ENCODE data around the gene PRL.

Gene PRL

DNA sequence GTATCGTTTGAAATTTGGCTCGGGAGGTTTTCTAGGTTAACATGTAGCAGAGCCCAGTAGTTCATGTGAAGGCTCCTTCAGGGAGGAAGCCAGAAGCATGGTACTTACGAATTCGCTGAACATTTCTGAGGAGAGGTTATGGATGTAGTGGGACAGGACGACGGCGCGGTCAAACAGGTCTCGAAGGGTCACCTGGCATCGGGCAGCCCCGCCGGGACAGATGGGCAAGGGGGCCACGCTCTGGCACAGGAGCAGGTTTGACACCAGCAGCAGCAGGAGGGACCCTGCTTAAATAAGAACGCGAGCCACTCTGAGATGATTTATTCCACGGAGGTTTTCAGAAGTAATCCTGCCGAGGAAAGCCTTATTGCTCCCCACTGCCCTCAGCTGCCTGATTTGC is 2.5 kb downstream of the PRL start:
- DNase-seq (ENCODE audit: low read depth in 2 of 2) = no peak

DNA sequence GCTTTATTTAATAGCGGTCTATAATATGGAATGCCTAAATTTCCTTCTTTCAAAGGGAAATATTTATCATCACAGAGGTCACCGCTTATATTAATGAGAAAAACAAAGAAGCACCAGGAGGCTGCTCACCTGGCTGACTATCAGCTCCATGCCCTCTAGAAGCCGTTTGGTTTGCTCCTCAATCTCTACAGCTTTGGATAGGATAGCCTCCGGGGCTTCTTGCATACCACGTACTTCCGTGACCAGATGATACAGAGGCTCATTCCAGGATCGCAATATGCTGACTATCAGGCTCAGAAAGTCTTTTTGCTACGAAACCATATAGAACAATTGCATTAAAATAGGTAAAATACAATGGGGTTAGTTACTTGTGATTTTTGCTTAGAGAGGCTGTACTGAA is 6.8 kb downstream of the PRL start:
- DNase-seq (ENCODE audit: low read depth in 2 of 2) = no peak

DNA sequence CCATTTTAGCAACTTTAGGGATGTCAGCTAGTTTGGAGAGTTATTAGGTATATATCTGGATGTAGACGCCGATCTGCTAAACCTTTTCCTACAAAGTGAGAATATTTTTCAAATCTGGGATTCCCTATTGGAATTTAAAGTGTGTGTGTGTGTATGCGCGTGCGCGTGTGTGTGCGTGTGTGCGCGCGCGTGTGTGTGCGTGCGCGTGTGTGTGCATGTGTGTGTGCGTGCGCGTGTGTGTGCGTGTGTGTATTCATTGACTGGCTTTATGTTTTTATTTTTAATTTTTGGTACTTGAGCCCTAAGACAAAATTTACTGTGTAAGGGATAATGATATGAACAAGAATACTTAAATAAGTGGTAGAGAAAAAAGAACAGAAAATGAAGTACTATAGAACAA is 8.1 kb downstream of the PRL start:
- DNase-seq (ENCODE audit: low read depth in 2 of 2) = no peak

DNA sequence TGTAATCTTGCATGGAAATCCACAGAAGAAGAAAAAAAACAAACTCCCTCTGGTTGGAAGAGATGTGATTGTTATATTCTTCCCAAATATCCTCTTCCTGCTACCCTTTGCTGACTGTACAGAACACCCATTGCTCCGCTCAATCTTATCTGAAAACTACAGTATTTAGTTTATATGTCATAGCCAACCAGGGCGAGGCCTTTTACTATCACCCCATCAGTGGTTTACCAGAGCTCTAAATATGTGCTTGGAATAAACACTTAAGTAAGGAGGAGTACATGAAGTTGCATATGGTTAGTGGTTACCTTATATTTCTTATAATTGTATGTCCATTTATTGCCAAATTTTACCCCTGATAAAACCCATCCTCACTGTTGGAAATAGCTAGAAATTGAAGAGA is 12.2 kb downstream of the PRL start:
- DNase-seq (ENCODE audit: low read depth in 2 of 2) = no peak

DNA sequence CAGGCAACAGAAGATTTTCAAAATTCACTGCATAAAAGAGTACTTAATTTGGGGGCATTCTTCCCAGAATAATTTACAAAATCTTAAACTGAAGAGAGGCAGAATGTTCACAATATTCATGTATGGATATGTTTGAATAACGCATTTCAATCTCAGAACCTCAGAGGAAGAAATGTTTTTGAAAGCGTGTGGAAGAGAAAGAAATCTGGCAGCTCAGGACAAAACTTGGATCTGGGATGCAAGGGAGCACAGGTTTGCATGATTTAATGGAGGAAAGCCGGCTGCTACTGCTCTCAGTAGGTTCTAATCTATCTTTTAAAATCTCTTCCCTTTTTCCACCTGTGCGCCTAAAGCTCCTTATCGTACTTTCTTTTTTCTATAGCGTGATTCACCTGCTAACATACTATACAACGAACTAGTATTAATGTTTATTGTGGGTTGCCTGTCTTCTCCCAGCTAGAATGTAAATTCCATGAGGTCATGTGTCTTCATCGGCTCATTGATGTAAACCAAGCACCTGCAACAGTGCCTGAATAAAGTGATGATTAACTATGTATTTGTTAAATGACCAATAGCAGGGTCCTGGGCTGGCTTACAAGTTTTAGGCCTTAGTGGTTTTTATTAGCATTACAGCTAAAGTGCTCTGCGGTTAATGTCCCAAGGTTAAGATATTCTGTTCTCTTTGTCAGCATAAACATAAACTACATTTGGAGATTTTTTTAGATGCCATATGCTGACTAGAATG is 15.3 kb downstream of the PRL start:
- DNase-seq (ENCODE audit: low read depth in 2 of 2) = no peak

DNA sequence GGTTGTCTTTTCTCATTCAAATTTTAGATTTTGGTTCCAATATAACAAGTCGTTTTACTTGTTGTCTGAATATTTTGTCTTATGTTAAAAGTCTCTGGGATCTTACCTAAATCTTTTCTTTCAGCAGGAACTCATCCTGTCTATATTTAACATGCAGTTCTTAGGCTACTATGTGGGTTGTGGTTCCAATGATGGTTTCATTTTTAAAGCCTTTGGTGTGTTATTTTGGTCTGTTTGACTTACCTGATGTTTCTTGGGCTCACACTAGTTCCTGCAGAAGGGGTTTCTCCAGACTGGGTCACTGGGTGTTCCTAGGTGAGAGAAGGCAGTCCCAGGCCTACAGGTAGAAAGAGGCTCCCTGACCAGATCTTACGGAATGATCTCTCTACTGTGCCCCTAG is 17.4 kb downstream of the PRL start:
- no peak for DNase-seq (ENCODE audit: low read depth in 2 of 2)

DNA sequence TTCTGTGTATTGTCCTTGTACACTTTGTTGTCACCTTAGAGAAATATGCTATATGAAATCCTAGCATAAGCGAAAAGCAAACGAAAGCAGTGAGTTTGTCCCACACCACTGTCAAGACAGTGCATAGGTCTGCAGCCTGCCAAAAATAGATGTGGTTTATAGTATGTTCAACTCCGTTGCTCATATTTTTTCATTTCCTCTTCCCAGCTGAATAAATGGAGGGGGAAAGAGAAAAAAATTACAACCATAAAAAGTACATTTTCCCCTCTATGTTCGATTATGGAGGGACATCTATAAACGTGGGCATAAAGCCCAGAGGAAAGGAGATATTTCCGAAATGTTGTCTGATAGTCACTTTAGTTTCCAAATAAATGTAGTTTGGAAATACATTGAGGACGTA is 25.8 kb downstream of the PRL start:
- no peak for DNase-seq (ENCODE audit: low read depth in 2 of 2)

DNA sequence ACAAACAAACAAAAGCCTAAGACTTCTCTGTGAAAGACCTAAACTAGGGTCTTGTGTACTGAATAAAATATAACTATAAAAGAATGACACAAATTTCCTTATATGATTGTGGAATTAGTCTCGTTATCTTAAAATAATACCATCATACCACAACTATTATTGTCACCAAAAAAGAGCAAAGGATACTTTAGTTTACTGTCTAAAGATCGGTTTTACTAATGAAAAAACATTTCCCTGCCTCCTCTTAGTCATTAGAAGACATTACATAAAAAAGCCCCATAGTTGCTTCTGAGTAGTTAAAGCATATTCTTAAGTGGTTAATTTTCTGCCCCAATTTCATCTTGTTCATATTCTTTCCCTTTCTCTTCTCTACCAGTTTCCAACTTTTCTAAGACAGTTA is 33.1 kb downstream of the PRL start:
- no peak for DNase-seq (ENCODE audit: low read depth in 2 of 2)

DNA sequence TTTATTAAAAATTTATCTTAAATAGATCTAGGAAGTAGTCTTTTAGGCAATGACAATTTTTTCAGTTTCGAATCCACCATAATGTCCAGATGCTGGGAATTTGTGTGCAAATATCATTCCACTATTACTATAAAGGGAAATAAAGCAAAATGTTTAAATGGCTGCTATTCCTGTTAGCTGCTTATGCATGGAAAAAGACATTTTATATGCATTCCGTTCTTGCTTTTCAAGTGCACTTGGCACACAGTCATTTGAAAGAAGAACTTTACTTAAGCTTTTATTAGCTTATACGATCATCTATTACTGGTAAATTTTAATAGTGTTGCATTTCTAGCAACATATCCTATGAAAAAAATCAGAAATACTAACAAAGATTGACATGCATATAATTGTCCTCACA is 42.0 kb downstream of the PRL start:
- DNase-seq (ENCODE audit: low read depth in 2 of 2) = no peak

DNA sequence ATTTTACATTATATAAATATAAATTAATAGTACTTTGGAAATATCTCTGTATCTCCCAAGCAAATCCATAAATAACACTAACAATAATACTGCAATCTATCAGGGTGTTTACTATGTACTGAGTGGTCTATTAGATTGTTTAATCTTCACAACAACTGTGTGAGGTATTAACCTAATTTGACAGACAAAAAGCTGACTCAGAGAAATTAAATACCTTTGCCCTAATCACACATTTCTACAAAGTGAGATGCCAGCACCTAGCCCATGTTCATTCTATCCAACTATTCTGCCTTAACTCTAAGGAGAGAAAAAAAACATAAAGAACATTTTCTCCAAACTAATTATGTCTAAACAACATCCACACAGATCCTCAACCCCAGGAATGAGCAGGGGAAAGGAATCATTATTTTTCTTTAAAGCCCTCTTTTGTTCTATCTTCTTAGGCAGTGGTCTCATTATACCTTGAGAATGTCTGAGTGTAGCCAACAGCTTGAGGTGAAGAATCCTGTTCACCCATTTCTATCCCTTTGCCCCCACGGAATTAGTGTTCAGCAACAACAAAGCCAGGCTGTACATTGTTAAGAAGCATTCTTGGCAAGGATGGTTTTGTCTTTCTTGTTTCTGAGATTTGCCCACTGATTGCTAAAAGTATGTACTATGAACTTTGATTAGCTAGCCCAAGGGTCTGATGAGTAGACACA is 42.7 kb downstream of the PRL start:
- DNase-seq (ENCODE audit: low read depth in 2 of 2) = no peak

DNA sequence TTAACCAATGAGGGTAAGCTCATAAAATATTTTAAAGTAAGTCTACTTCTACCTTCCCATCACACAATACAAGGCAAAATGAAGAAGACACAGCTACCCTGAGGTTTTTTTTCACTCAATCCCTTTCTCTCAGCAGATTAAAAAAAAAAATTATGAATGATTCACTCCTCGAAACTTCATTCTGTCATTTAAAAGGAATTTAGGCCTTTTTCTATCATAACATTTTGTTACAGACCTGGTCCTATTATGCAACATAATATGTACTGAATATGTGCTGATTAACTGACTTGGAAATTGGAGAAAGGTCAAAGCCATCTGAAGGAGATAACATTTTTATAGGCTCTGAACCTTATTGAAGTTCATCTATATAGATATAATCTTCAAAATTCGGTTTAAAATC is 45.5 kb downstream of the PRL start:
- DNase-seq (ENCODE audit: low read depth in 2 of 2) = no peak

DNA sequence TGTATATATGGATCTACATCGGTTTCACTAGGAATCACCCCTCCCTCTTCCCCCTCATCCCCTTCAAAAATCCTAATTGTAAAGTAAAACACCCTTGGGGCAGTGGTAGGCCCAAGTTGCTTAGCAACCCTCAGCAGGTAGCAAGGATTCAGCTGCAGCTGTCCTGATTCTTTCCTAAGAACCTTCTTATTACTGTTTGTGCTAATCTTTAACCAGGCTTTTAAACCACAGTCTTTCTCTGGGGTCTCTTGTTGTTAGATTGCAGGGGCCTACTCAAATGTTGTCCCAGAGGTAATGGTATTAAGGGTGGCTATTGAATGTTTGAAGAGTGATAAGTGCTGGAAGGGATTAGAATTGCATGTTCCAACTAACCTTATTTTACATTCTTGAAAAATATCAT is 46.4 kb downstream of the PRL start:
- no peak for DNase-seq (ENCODE audit: low read depth in 2 of 2)

DNA sequence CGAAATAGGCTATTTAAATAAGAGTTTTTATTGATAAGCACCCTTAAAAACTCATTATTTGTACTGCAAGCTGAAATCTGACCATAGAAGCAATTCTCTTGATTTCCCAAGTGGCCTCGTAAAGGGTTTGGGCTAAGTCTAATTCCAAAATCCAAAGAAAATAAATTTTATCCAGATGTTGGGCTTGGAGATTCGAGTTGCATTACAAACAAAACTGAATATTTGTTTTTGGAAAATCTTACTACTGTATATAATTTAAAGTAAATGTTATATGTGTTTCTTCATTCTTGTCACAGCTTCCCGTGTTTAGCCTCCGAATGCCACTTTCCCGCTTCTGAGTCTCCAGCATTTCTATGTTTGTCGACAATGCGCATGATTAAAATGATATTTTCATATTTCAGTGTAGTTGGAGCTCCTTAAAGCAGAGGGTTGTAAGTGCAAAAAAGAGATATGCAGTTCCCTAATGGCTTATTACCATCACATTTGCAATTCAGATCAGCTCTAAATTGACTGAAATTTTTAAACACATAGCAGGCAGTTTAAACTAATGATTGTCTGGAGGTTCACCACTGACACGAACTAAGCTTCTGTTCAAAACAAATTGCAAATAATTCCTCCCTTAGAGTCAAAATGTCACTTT is 47.0 kb downstream of the PRL start:
- no peak for DNase-seq (ENCODE audit: low read depth in 2 of 2)

DNA sequence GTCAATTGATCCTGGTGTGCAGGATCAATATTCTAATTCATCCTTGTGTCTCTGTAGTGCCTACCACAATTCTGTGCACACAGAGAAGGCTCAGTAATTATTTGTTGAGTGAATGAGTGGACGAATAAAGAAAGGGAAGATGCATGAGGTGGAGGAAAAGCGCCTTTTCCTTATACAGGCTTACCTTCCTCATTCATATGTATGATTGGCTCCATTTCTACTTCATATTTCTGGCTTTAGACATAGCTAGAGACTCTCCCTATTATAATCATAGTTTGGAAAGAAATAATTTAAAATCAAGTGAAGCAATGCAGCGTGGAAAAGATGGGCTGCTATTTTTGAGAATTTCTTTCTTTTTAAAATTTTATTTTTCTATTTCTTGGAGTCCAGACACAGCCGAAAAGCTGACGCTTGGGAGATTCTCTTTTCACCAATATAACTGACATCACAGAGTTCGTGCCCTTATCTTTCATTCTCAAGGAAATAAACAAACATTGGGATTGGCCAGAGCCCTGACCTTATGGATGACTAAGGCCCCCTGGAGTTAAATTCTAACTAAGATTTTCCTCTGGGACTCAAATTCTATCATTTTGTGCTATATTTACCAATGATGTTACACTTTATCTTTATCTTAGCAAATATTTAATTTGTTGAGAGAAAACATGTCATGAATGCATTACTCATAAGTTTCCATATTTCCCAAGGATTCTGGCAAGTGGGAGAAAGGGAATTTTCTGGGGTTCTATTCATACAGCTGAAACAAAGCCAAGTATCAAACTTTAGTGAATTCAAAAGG is 48.1 kb downstream of the PRL start:
- DNase-seq (ENCODE audit: low read depth in 2 of 2) = no peak

DNA sequence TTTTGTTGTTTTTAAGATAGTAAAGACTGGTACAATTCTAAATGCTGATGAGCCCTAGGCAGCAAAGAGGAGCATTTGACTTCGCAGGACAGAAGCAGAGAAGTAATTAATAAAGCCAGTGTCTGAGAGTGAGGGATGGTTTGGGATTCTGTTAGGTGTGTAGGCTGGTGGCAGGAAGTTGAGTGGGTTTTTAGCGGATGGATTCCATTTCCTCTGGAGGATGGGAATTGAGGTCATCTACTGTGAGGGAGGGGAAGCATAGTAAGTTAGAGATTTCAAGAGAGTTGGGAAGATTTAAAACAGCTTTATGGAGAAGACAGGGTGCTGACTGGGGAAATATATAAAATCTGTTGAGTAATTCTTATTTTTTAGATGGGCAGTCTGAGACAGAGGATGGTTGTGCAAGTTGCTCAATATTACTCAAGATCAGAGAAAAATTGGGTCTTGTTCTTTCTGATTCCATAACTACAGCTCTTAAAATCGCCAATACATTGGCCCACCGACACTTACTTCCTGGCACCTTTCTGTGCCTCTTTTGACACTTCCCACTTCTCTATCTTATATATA is 48.8 kb downstream of the PRL start:
- DNase-seq (ENCODE audit: low read depth in 2 of 2) = no peak

DNA sequence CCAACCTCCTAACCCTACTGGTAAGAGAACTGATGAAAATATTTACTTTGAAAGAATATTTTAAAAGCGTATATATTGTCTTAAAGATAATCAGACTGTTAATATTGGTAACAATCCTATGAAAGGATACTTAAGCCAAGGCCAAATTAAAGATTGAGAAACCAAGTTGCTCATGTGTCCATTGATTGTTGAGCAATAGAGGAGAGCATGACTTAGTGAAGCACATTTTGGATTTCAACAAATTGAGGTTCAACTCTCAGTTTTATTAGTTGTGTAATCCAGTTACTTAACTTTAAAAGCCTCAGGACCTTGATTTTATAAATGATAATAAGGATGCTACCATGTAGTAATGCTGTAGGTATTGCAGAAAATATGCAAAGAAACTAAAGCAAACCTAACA is 56.8 kb downstream of the PRL start:
- DNase-seq (ENCODE audit: low read depth in 2 of 2) = no peak

DNA sequence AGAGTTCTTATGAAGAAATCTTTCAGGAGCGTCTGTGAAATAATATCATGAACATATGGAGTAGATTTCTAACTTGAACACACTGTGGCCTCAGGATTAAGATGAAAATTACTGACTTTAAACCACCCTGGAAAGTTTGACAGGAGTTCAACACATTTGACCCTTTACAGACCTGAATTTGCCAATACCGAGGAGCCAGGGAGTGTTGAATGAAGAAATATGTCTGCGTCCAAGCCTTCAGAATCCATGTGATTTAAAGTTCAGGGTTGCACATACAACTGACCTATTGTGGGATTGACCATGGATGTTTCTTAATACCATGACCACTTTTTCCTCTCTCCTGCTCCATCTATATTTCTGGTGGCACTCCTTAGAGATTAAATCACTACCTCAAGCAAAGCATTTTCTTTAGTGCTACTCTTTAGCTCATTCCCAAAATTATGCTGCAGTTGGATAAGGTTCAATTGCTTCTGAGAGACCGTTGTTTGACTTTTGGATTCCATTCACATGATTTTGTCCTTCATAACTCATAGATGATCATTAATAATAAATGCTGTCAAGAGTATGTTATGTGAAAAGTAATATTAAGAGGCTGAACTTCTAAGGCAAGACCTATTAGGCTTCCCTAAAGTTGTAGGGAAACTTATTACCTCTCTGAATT is 57.4 kb downstream of the PRL start:
- no peak for DNase-seq (ENCODE audit: low read depth in 2 of 2)

DNA sequence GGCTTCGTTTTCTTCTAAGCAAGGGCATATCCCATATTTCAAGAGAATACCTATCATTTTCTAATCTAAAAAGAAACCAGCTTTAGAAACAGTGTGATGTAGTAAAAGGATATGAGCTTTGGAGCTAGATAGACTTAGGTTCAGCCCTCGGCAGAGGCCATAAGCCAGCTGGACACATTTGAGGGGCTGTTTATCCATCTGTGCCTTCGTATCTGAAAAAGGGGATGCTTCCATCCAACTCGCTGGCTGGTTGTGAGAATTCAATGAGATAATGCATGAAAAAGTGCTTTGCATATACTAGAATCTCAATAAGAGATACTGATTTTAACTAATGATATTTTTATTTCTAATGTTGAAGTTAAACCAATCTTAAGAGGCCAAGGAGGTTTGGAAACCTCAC is 58.0 kb downstream of the PRL start:
- DNase-seq (ENCODE audit: low read depth in 2 of 2) = no peak

DNA sequence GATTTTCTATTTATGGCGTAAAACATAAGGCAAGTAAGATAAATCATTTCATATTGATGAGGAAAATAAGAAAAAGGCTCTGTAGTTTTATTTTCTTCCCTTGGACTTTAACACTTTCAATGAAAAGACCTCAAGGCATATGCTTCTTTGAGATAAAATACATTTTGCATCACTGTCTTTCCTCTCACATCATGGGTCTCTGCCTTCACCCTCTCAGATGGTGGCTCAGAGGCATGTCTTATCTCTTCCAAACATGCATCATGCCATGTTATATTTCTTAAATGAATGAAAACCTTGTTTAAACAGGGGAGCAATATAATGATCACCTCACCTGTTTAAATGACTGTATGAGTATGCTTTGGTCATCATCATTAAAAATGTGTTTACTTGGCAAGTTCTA is 59.3 kb downstream of the PRL start:
- DNase-seq (ENCODE audit: low read depth in 2 of 2) = no peak
